Skeletal muscle satellite cell (primary cell): ENCODE results near the gene BICRAL.

Source experiments
- H3K27me3 ChIP-seq: 2 replicates; pipeline ENCODE4 v1.7.0; 2013; ENCODE audit warnings: low read length; ENCODE audit not compliant: control insufficient read depth, insufficient read depth
- H3K36me3 ChIP-seq: 2 replicates; pipeline ENCODE4 v1.7.0; 2013; ENCODE audit warnings: mild to moderate bottlenecking, control low read depth, low read length; ENCODE audit not compliant: insufficient read depth
- H3K4me1 ChIP-seq: 2 replicates; pipeline ENCODE4 v1.7.0; 2013; ENCODE audit warnings: low read length; ENCODE audit not compliant: control insufficient read depth, insufficient read depth
- H3K4me2 ChIP-seq: 2 replicates; pipeline ENCODE4 v1.7.0; 2013; ENCODE audit warnings: mild to moderate bottlenecking, low read length
- H3K4me3 ChIP-seq: 2 replicates; pipeline ENCODE4 v1.7.0; 2013; ENCODE audit warnings: low read length
- H3K9ac ChIP-seq: 2 replicates; pipeline ENCODE4 v1.7.0; 2013; ENCODE audit warnings: mild to moderate bottlenecking, low read depth, low read length, moderate library complexity
- H3K9me3 ChIP-seq: replicated peaks from 2 replicates; pipeline ENCODE4 v1.7.0; 2013; ENCODE audit warnings: mild to moderate bottlenecking, control low read depth, low read length

The BICRAL gene

DNA sequence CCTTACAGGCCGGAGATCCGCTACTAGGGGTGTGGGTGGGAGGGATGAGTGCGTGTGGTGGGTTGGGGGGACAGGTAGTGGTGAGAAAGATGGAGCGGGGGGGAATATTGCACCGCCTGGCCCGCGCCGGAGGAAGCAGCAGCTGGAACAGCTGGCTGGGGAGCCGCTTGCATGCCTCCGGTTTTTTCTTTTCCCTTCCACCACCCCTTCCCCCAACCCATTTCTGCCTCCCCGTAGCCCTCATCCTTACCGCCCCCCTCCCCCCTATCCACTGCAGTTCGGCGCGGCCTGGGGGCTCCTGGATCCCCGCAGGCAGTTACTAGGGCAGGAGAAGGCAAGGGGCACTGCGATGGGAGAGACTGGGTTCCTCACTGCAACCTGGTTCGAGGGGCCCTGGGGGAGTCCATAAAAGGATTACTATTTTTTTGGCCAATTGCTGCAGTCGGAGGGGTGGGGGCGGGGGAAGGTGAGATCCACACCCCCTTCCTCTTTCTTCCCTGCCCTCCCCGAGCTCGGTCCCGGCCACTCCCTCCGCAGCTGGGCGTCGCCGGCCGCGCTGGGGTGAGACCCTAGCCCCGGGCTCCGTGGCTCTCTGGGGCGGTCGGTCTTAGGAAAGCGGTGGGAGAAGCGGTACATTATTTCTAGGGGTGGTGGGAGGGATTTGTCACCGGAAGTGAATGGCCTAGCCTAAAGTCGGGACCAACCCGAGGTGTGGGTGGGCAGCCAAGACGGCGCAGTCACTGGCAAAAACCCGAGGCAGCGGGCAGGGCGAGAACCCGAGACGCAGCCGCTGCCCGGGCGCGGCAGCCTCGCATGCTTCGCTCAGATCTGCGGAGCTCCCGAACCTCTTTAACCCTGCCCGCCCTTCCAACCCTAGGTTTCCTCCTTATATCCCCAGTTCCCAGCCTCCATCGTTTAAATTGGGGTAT, 35.1 kb upstream of the BICRAL start:
- Histone ChIP-seq H3K27me3 (no peaks in the 10 kb centered on the region), H3K9ac (peak overlapping the region; percentile 92), H3K4me3 (peak overlapping the region; percentile 79), H3K4me1 (peaks cover 24% of the 10 kb centered on the region), H3K9me3 (no peaks in the 10 kb centered on the region), H3K36me3 (no peaks in the 10 kb centered on the region), H3K4me2 (peak overlapping the region; percentile 93)

DNA sequence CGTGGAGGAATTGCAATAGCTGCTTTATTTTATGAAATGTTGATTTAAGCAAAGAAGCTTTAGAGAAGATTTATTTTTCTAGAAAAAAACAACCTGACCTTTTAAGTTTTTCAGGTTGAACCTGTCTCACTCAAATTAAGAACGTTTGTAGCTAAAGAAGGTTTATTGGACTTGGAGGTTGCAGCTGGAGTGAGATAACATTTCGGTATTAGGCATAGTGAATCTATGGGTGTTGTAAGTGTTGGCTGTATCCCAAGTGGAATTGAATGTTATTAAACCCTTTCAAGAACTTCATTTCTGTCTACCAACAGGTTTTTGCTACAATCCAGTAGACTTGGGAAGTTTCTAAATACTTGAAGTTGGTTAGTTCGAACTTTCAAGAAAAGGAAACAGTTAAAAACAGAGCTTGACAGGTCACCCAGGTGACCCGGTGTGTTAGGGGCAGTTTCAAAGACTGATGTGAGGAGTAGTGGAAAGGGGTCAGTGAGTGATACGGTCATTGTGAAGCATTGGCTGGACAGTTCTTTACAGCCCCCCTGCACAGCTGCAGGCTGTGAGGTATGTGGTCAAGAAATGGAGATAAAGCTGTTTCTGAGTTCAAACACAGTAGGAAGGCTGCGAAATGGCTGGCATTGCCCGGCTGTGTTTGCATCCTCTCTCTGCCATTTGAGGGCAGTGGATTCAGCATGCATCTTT, 33.5 kb upstream of the BICRAL start:
- H3K4me3 ChIP-seq, result no peak overlapping the region
- peaks cover 24% of the 10 kb centered on the region for H3K4me1 ChIP-seq
- H3K36me3 ChIP-seq, result no peaks in the 10 kb centered on the region

GRCh38 chr6:42751055-42751454, 30.8 kb upstream of the BICRAL start:
- no peak overlapping the region for H3K4me2 ChIP-seq
- H3K9ac ChIP-seq, result no peak overlapping the region
- H3K4me3 ChIP-seq, result no peak overlapping the region
- peaks cover 15% of the 10 kb centered on the region for H3K4me1 ChIP-seq
- no peaks in the 10 kb centered on the region for H3K9me3 ChIP-seq
- H3K36me3 ChIP-seq, result no peaks in the 10 kb centered on the region
- no peaks in the 10 kb centered on the region for H3K27me3 ChIP-seq

More for the DNA sequence above, 33.5 kb upstream of the BICRAL start:
- Histone ChIP-seq H3K27me3 (no peaks in the 10 kb centered on the region), H3K9ac (no peak overlapping the region), H3K9me3 (no peaks in the 10 kb centered on the region), H3K4me2 (peak overlapping the region; percentile 93)

DNA sequence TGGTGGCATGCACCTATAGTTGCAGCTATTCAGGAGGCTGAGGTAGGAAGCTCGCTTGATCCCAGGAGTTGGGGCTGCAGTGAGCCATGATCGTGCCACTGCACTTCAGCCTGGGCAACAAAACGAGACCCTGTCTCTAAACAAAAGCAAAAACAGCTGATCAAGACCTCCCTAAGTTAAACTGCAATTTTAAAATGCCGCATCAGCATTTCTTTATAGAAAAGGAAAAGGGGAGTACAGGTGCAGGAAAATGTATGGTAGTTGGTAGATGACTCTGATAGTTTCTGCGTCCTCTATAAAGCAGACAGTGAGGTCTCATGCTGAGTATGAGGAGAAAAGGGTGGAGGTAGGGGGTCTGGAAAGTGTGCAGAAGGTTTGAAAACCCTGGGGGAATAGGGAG, 27.1 kb upstream of the BICRAL start:
- Histone ChIP-seq H3K4me1 (no peaks in the 10 kb centered on the region), H3K4me3 (no peak overlapping the region), H3K4me2 (no peak overlapping the region), H3K27me3 (no peaks in the 10 kb centered on the region), H3K9me3 (no peaks in the 10 kb centered on the region), H3K9ac (no peak overlapping the region), H3K36me3 (no peaks in the 10 kb centered on the region)

DNA sequence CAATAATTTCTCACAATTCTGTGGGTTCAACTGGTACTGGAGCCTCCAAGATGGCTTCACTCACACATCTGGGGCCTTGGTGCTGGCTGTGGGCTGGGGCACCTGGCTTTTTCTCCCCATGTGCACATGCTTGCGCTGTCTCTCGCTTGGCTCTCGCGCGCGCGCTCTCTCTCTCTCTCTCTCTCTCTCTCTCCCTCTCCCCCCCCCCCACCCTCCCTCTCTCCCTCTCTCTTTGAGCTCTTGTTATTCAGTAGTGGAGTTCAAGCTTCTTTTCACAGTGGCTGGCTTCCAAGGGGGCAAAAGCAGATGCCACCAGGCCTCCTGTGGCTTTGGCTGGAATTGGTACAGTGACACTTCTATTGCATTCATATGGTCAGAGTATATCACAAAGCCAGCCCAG, 25.1 kb upstream of the BICRAL start:
- H3K4me2 ChIP-seq, result no peak overlapping the region
- no peak overlapping the region for H3K4me3 ChIP-seq
- no peaks in the 10 kb centered on the region for H3K36me3 ChIP-seq
- H3K9ac ChIP-seq, result no peak overlapping the region
- H3K9me3 ChIP-seq, result no peaks in the 10 kb centered on the region
- H3K4me1 ChIP-seq, result no peaks in the 10 kb centered on the region
- H3K27me3 ChIP-seq, result no peaks in the 10 kb centered on the region

GRCh38 chr6:42758756-42759430, 23.0 kb upstream of the BICRAL start:
- H3K4me1 ChIP-seq, result no peaks in the 10 kb centered on the region
- H3K4me2 ChIP-seq, result no peak overlapping the region
- H3K9me3 ChIP-seq, result no peaks in the 10 kb centered on the region
- no peaks in the 10 kb centered on the region for H3K36me3 ChIP-seq
- no peak overlapping the region for H3K9ac ChIP-seq
- H3K27me3 ChIP-seq, result no peaks in the 10 kb centered on the region
- no peak overlapping the region for H3K4me3 ChIP-seq

GRCh38 chr6:42761287-42762067, 20.4 kb upstream of the BICRAL start:
- Histone ChIP-seq H3K4me3 (no peak overlapping the region), H3K4me2 (no peak overlapping the region), H3K36me3 (no peaks in the 10 kb centered on the region), H3K4me1 (peaks cover 11% of the 10 kb centered on the region), H3K27me3 (no peaks in the 10 kb centered on the region), H3K9me3 (no peaks in the 10 kb centered on the region), H3K9ac (no peak overlapping the region)

- H3K36me3 ChIP-seq, result no peaks in the 10 kb centered on the region
- H3K9ac ChIP-seq, result no peak overlapping the region
- peaks cover 12% of the 10 kb centered on the region for H3K4me1 ChIP-seq
- no peak overlapping the region for H3K4me3 ChIP-seq
- H3K9me3 ChIP-seq, result no peaks in the 10 kb centered on the region
- no peak overlapping the region for H3K4me2 ChIP-seq
- no peaks in the 10 kb centered on the region for H3K27me3 ChIP-seq
These were observed 19.4 kb upstream of the BICRAL start for GRCh38 chr6:42762426-42762859.

GRCh38 chr6:42762950-42763349, 18.9 kb upstream of the BICRAL start:
- H3K36me3 ChIP-seq, result no peaks in the 10 kb centered on the region
- H3K9ac ChIP-seq, result no peak overlapping the region
- no peaks in the 10 kb centered on the region for H3K27me3 ChIP-seq
- H3K4me3 ChIP-seq, result no peak overlapping the region
- H3K9me3 ChIP-seq, result no peaks in the 10 kb centered on the region
- H3K4me1 ChIP-seq, result peaks cover 12% of the 10 kb centered on the region
- H3K4me2 ChIP-seq, result no peak overlapping the region

- Histone ChIP-seq H3K9ac (no peak overlapping the region), H3K4me1 (peaks cover 12% of the 10 kb centered on the region), H3K4me2 (no peak overlapping the region), H3K4me3 (no peak overlapping the region), H3K27me3 (no peaks in the 10 kb centered on the region), H3K36me3 (no peaks in the 10 kb centered on the region), H3K9me3 (no peaks in the 10 kb centered on the region)
These were observed 16.8 kb upstream of the BICRAL start for GRCh38 chr6:42764911-42765648.
